K562 (cell line): ENCODE data around the gene PTH2. TPM values are rescaled to one million over a fixed set of nuclear protein-coding genes. Genes with fewer than 3 reads are reported as not detected.

ENCODE experiments used
- BRCA1 ChIP-seq, 2 experiments: fragments of 450-650 bp in 1 of 2; sonication (generic) in 1 of 2; formaldehyde crosslinking in 1 of 2; IDR thresholded peaks; 2 replicates each; pipeline versions ENCODE4 v1.5.0 to v1.6.1; 2017 to 2020; ENCODE audit warnings: mild to moderate bottlenecking in 1 of 2, missing genetic modification reagents in 1 of 2
- CEBPB ChIP-seq: fragments of 450-650 bp; IDR thresholded peaks from 2 replicates; pipeline ENCODE4 v1.6.1; 2016; ENCODE audit warnings: missing genetic modification characterization, missing compliant biosample characterization
- CHD4 ChIP-seq: fragments of 200-600 bp; sonication (generic); IDR thresholded peaks from 3 replicates; pipeline ENCODE4 v1.6.1; 2012; ENCODE audit warnings: low read depth, mild to moderate bottlenecking, mixed read lengths, low read length, inconsistent platforms; ENCODE audit not compliant: insufficient read depth, insufficient replicate concordance, poor library complexity, severe bottlenecking
- CXXC5 ChIP-seq: fragments of 250-450 bp; sonication (Bioruptor Pico); IDR thresholded peaks from 2 replicates; pipeline ENCODE4 v1.8.0; 2022; ENCODE audit warnings: inconsistent platforms, mild to moderate bottlenecking, moderate library complexity
- ETS2 ChIP-seq: IDR thresholded peaks from 2 replicates; pipeline ENCODE4 v1.6.1; 2016; ENCODE audit warnings: borderline replicate concordance, missing genetic modification characterization, mild to moderate bottlenecking, moderate library complexity, missing compliant biosample characterization; ENCODE audit not compliant: poor library complexity, severe bottlenecking
- FOXK2 ChIP-seq, 2 experiments: fragments of 450-650 bp; IDR thresholded peaks in 1 of 2; conservative IDR thresholded peaks in 1 of 2; 2 replicates each; pipeline ENCODE4 v1.6.1; 2016; ENCODE audit warnings: low read depth in 2 of 2, mild to moderate bottlenecking in 1 of 2
- GABPA ChIP-seq: fragments of 200-800 bp; sonication (Bioruptor generic); conservative IDR thresholded peaks from 2 replicates; pipeline ENCODE4 v1.6.1; 2016; ENCODE audit warnings: low read depth, missing genetic modification characterization, missing compliant biosample characterization
- GATAD2B ChIP-seq: fragments of 450-650 bp; IDR thresholded peaks from 2 replicates; pipeline ENCODE4 v1.6.1; 2017; ENCODE audit warnings: mild to moderate bottlenecking, borderline replicate concordance
- L3MBTL2 ChIP-seq: fragments of 450-650 bp; IDR thresholded peaks from 2 replicates; pipeline ENCODE4 v1.6.1; 2016; ENCODE audit warnings: mild to moderate bottlenecking, moderate library complexity
- NCOR1 ChIP-seq: fragments of 450-650 bp; IDR thresholded peaks from 2 replicates; pipeline ENCODE4 v1.6.1; 2016; ENCODE audit warnings: mild to moderate bottlenecking, moderate library complexity
- RNF2 ChIP-seq: sonication (generic); IDR thresholded peaks from 2 replicates; pipeline ENCODE4 v1.6.1; 2016
- RUNX1 ChIP-seq: sonication (generic); IDR thresholded peaks from 2 replicates; pipeline ENCODE4 v1.6.1; 2016; ENCODE audit warnings: antibody characterized with exemption, low read depth
- SRSF7 ChIP-seq: fragments of 200-400 bp; formaldehyde crosslinking; optimal IDR thresholded peaks from 2 replicates; pipeline ENCODE3; 2017; ENCODE audit warnings: mild to moderate bottlenecking, low read depth, low read length
- TAF1 ChIP-seq: IDR thresholded peaks from 2 replicates; pipeline ENCODE4 v1.6.1; 2011; ENCODE audit warnings: mild to moderate bottlenecking, low read length, moderate library complexity; ENCODE audit not compliant: insufficient read depth, control insufficient read depth, severe bottlenecking; ENCODE audit errors: extremely low read depth
- ZNF274 ChIP-seq: IDR thresholded peaks from 2 replicates; pipeline ENCODE4 v1.6.1; 2011; ENCODE audit warnings: low read depth, mild to moderate bottlenecking, low read length, moderate library complexity, borderline replicate concordance
- ZNF57 ChIP-seq: fragments of 450-650 bp; formaldehyde crosslinking; IDR thresholded peaks from 2 replicates; pipeline ENCODE4 v1.4.0; 2020; ENCODE audit warnings: mild to moderate bottlenecking, moderate library complexity
- ZNF766 ChIP-seq: fragments of 200-800 bp; sonication (Bioruptor generic); conservative IDR thresholded peaks from 2 replicates; pipeline ENCODE4 v1.6.1; 2016; ENCODE audit warnings: missing genetic modification characterization, missing compliant biosample characterization
- polyA plus RNA-seq, 8 experiments: library from polyadenylated mRNA; depleted of rRNA in 4 of 8; stranded (reverse) in 5 of 8; unstranded in 3 of 8; fragments of >200 nt; fragmentation: Nextera tagmentation in 2 of 8; fragmentation: Illumina TruSeq in 1 of 8; extraction: Ambion mirVana in 2 of 8; extraction: Trizol in 1 of 8; gene quantifications; 2 replicates each; pipeline versions ENCODE4 v1.2.1 to v1.2.3, GENCODE V29; 2011 to 2014; ENCODE audit warnings: inconsistent platforms in 1 of 8, missing spikeins in 1 of 8
- total RNA-seq, 7 experiments: library from RNA; depleted of rRNA in 6 of 7; stranded (reverse); fragments of >200 nt in 6 of 7; fragmentation: Illumina TruSeq in 2 of 7; extraction: Trizol in 2 of 7; gene quantifications; 2 replicates each; pipeline versions ENCODE4 v1.2.1 to v1.2.3, GENCODE V29; 2011 to 2021; ENCODE audit warnings: low replicate concordance in 1 of 7
- TF ChIP-seq, protein P1 (sequence below): fragments of 150-350 bp; IDR thresholded peaks from 2 replicates; pipeline ENCODE4 v1.6.1; 2014; ENCODE audit warnings: low read depth, mild to moderate bottlenecking, low read length, borderline replicate concordance
- TF ChIP-seq, protein P2 (sequence below), 2 experiments: fragments of 450-650 bp in 1 of 2; sonication (generic) in 1 of 2; formaldehyde crosslinking; conservative IDR thresholded peaks; 2 replicates each; pipeline versions ENCODE4 v1.4.0 to v1.8.1; 2020 to 2022; ENCODE audit warnings: mild to moderate bottlenecking in 1 of 2, missing genetic modification reagents in 1 of 2
- TF ChIP-seq, protein P3 (sequence below): fragments of 250-450 bp; sonication (Bioruptor Pico); IDR thresholded peaks from 2 replicates; pipeline ENCODE4 v1.4.0; 2020
- TF ChIP-seq, protein P4 (sequence below): sonication (generic); formaldehyde crosslinking; IDR thresholded peaks from 2 replicates; pipeline ENCODE4 v1.9.0; 2022; ENCODE audit warnings: mild to moderate bottlenecking, missing genetic modification reagents

PTH2 gene
- total and polyA plus RNA-seq, 9 of the 15 experiments (the other 6 are each of a cell fraction or from before 2014, with no cell fraction given): 1.3 TPM; not detected in 8

DNA sequence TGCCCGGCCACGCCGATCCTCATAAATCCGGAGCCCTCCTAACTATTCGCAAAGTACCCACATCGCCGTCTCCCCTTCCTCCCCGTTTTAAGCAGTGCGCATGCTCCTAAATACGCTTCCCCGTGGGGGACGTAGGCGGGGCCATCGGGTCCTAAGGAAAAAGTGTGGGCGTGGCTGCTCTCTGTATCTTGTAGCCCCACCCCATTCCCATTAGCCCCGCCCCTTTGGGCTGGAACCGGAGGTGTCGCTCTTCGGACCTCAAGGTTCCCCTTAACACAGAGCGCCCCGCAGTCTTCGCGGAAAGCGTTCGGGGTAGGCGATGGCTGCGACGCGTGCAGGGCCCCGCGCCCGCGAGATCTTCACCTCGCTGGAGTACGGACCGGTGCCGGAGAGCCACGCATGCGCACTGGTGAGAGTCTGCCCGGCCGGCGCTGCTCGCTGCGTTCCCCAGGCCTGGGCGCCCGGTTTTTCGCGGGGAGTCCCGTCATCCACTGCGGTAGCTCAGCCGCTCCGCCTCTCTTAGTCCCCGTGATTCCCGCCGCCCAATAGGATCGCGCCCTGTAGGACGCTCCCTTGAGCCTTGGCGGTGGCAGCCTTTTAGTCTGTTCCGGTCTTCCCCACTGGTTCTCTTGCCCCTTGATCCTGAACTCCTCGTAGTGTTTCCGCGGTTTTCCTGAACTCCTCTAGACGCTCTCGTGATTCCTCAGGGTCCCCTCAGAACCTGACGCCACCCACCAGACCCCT lies 29.9 kb upstream of the PTH2 start, which contains the start of gene ALDH16A1 (continued):
- TF ChIP-seq CEBPB (tag): no peak
- TF ChIP-seq TAF1: peak; percentile 95
- no peak for TF ChIP-seq ZNF274
- TF ChIP-seq SRSF7: no peak
- 0 out of 2 replicates have a peak, but pooled peaks have one; percentile 46 for TF ChIP-seq RNF2
- TF ChIP-seq GATAD2B: no peak
- TF ChIP-seq, protein P1, sequence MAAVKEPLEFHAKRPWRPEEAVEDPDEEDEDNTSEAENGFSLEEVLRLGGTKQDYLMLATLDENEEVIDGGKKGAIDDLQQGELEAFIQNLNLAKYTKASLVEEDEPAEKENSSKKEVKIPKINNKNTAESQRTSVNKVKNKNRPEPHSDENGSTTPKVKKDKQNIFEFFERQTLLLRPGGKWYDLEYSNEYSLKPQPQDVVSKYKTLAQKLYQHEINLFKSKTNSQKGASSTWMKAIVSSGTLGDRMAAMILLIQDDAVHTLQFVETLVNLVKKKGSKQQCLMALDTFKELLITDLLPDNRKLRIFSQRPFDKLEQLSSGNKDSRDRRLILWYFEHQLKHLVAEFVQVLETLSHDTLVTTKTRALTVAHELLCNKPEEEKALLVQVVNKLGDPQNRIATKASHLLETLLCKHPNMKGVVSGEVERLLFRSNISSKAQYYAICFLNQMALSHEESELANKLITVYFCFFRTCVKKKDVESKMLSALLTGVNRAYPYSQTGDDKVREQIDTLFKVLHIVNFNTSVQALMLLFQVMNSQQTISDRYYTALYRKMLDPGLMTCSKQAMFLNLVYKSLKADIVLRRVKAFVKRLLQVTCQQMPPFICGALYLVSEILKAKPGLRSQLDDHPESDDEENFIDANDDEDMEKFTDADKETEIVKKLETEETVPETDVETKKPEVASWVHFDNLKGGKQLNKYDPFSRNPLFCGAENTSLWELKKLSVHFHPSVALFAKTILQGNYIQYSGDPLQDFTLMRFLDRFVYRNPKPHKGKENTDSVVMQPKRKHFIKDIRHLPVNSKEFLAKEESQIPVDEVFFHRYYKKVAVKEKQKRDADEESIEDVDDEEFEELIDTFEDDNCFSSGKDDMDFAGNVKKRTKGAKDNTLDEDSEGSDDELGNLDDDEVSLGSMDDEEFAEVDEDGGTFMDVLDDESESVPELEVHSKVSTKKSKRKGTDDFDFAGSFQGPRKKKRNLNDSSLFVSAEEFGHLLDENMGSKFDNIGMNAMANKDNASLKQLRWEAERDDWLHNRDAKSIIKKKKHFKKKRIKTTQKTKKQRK: no peak
- TF ChIP-seq, protein P2, sequence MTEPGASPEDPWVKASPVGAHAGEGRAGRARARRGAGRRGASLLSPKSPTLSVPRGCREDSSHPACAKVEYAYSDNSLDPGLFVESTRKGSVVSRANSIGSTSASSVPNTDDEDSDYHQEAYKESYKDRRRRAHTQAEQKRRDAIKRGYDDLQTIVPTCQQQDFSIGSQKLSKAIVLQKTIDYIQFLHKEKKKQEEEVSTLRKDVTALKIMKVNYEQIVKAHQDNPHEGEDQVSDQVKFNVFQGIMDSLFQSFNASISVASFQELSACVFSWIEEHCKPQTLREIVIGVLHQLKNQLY (CRISPR knock-in tag; conservative IDR thresholded peaks at IDR 0.05): no peak
- TF ChIP-seq BRCA1 (IDR thresholded peaks at IDR 0.05): no peak
- no peak for TF ChIP-seq BRCA1 (CRISPR knock-in tag; IDR thresholded peaks at IDR 0.05)
- TF ChIP-seq, protein P3, sequence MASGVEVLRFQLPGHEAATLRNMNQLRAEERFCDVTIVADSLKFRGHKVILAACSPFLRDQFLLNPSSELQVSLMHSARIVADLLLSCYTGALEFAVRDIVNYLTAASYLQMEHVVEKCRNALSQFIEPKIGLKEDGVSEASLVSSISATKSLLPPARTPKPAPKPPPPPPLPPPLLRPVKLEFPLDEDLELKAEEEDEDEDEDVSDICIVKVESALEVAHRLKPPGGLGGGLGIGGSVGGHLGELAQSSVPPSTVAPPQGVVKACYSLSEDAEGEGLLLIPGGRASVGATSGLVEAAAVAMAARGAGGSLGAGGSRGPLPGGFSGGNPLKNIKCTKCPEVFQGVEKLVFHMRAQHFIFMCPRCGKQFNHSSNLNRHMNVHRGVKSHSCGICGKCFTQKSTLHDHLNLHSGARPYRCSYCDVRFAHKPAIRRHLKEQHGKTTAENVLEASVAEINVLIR (CRISPR knock-in tag): no peak
- no peak for TF ChIP-seq RUNX1
- peak; percentile 26 to 54; a peak in 1 of 4 replicates for TF ChIP-seq FOXK2 (conservative IDR thresholded peaks at IDR 0.05 in 1 of 2, IDR thresholded peaks at IDR 0.05 in 1 of 2; ENCODE audit: low read depth in 2 of 2)
- TF ChIP-seq CXXC5 (CRISPR knock-in tag): peak; percentile 71
- TF ChIP-seq GABPA (tag): no peak; the same call in 1 of the 2 replicates
- TF ChIP-seq CHD4: peak; percentile 6
- TF ChIP-seq L3MBTL2: peak; percentile 78; the same call in 1 of the 2 replicates
- TF ChIP-seq ZNF766 (CRISPR knock-in tag): no peak
- no peak for TF ChIP-seq ZNF57
- TF ChIP-seq, protein P4, sequence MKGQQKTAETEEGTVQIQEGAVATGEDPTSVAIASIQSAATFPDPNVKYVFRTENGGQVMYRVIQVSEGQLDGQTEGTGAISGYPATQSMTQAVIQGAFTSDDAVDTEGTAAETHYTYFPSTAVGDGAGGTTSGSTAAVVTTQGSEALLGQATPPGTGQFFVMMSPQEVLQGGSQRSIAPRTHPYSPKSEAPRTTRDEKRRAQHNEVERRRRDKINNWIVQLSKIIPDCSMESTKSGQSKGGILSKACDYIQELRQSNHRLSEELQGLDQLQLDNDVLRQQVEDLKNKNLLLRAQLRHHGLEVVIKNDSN: peak; percentile 97
- no peak; the same call in 1 of the 2 replicates for TF ChIP-seq NCOR1
- no peak for TF ChIP-seq ETS2 (tag)
